IPS-18a (cell line): ENCODE results near the gene RTP2.

ENCODE experiments used
- H3K27ac ChIP-seq: one replicate; pipeline ENCODE4 v1.5.1; 2013; ENCODE audit warnings: low read length
- H3K27me3 ChIP-seq: one replicate; pipeline ENCODE4 v1.6.1; 2013; ENCODE audit warnings: mild to moderate bottlenecking, low read length; ENCODE audit not compliant: control insufficient read depth, insufficient read depth
- H3K36me3 ChIP-seq: one replicate; pipeline ENCODE4 v1.6.1; 2013; ENCODE audit warnings: low read depth, low read length; ENCODE audit not compliant: control insufficient read depth
- H3K4me1 ChIP-seq: one replicate; pipeline ENCODE4 v1.6.1; 2013; ENCODE audit warnings: low read depth, low read length; ENCODE audit not compliant: control insufficient read depth
- H3K4me3 ChIP-seq: one replicate; pipeline ENCODE4 v1.5.1; 2013; ENCODE audit warnings: low read length
- H3K9ac ChIP-seq: one replicate; pipeline ENCODE4 v1.6.1; 2013; ENCODE audit warnings: mild to moderate bottlenecking, low read length, moderate library complexity
- H3K9me3 ChIP-seq: one replicate; pipeline ENCODE4 v1.6.1; 2013; ENCODE audit warnings: low read depth, low read length; ENCODE audit not compliant: control insufficient read depth

Gene RTP2

GRCh38 chr3:187702507-187703033 lies at the start of gene RTP2:
Gene RTP2, minus strand, starts transcription at chr3:187702557. Its CDS starts 429 bp downstream, at chr3:187702128.
- H3K36me3 ChIP-seq, result no peaks in the 10 kb centered on the region
- H3K9me3 ChIP-seq, result no peaks in the 10 kb centered on the region
- no peaks in the 10 kb centered on the region for H3K4me1 ChIP-seq
- H3K9ac ChIP-seq, result no peak within 1 kb of the TSS
- H3K4me3 ChIP-seq, result no peak within 1 kb of the TSS
- H3K27me3 ChIP-seq, result no peaks in the 10 kb centered on the region
- no peak within 1 kb of the TSS for H3K27ac ChIP-seq

- peaks cover 47% of the 10 kb centered on the region for H3K4me1 ChIP-seq
- H3K27ac ChIP-seq, result peak overlapping the region; percentile 67
- no peaks in the 10 kb centered on the region for H3K9me3 ChIP-seq
- no peaks in the 10 kb centered on the region for H3K27me3 ChIP-seq
- peak overlapping the region; percentile 52 for H3K9ac ChIP-seq
- peak overlapping the region; percentile 41 for H3K4me3 ChIP-seq
- H3K36me3 ChIP-seq, result no peaks in the 10 kb centered on the region
Observed at GRCh38 chr3:187750513-187751123, 48.3 kb upstream of the RTP2 start.

GRCh38 chr3:187750006-187750512 lies 47.7 kb upstream of the RTP2 start:
- Histone ChIP-seq H3K9ac (peak overlapping the region; percentile 52), H3K27me3 (no peaks in the 10 kb centered on the region), H3K9me3 (no peaks in the 10 kb centered on the region), H3K27ac (peak overlapping the region; percentile 67), H3K4me3 (peak overlapping the region; percentile 41), H3K36me3 (no peaks in the 10 kb centered on the region), H3K4me1 (peaks cover 47% of the 10 kb centered on the region)

GRCh38 chr3:187748050-187748481 lies 45.7 kb upstream of the RTP2 start:
- Histone ChIP-seq H3K27me3 (peaks cover 10% of the 10 kb centered on the region), H3K36me3 (no peaks in the 10 kb centered on the region), H3K4me1 (peaks cover 47% of the 10 kb centered on the region), H3K9ac (no peak overlapping the region), H3K4me3 (no peak overlapping the region), H3K9me3 (no peaks in the 10 kb centered on the region), H3K27ac (no peak overlapping the region)

- Histone ChIP-seq H3K9ac (no peak overlapping the region), H3K4me1 (peaks cover 47% of the 10 kb centered on the region)
Observed at GRCh38 chr3:187747506-187747905, 45.1 kb upstream of the RTP2 start.

GRCh38 chr3:187746442-187747281 lies 44.3 kb upstream of the RTP2 start:
- peak overlapping the region; percentile 62 for H3K4me3 ChIP-seq
- H3K36me3 ChIP-seq, result no peaks in the 10 kb centered on the region
- H3K4me1 ChIP-seq, result peaks cover 55% of the 10 kb centered on the region
- H3K9me3 ChIP-seq, result no peaks in the 10 kb centered on the region
- peak overlapping the region; percentile 97 for H3K9ac ChIP-seq
- peaks cover 24% of the 10 kb centered on the region for H3K27me3 ChIP-seq
- no peak overlapping the region for H3K27ac ChIP-seq

More at GRCh38 chr3:187747506-187747905, 45.1 kb upstream of the RTP2 start:
- H3K4me3 ChIP-seq, result no peak overlapping the region
- H3K9me3 ChIP-seq, result no peaks in the 10 kb centered on the region
- no peaks in the 10 kb centered on the region for H3K36me3 ChIP-seq
- H3K27me3 ChIP-seq, result peaks cover 15% of the 10 kb centered on the region
- no peak overlapping the region for H3K27ac ChIP-seq

- no peaks in the 10 kb centered on the region for H3K9me3 ChIP-seq
- H3K4me3 ChIP-seq, result peak overlapping the region; percentile 62
- peak overlapping the region; percentile 100 for H3K27ac ChIP-seq
- H3K4me1 ChIP-seq, result peaks cover 56% of the 10 kb centered on the region
- H3K36me3 ChIP-seq, result no peaks in the 10 kb centered on the region
- H3K27me3 ChIP-seq, result peaks cover 30% of the 10 kb centered on the region
- peak overlapping the region; percentile 97 for H3K9ac ChIP-seq
Observed at GRCh38 chr3:187746059-187746441, 43.7 kb upstream of the RTP2 start.

GRCh38 chr3:187745201-187746058 lies 43.1 kb upstream of the RTP2 start, which contains the start of gene BCL6:
Gene BCL6, minus strand, starts transcription at chr3:187745468. Its CDS starts 11,775 bp downstream, at chr3:187733693.
- H3K9ac ChIP-seq, result peak within 1 kb of the TSS; percentile 97
- H3K4me1 ChIP-seq, result peaks cover 52% of the 10 kb centered on the region
- H3K27ac ChIP-seq, result peak within 1 kb of the TSS; percentile 100
- H3K36me3 ChIP-seq, result no peaks in the 10 kb centered on the region
- no peaks in the 10 kb centered on the region for H3K9me3 ChIP-seq
- H3K27me3 ChIP-seq, result peaks cover 36% of the 10 kb centered on the region
- H3K4me3 ChIP-seq, result peak within 1 kb of the TSS; percentile 62

GRCh38 chr3:187744169-187745151 lies 42.1 kb upstream of the RTP2 start:
- Histone ChIP-seq H3K9me3 (no peaks in the 10 kb centered on the region), H3K27me3 (peaks cover 41% of the 10 kb centered on the region), H3K9ac (peak overlapping the region; percentile 97), H3K4me1 (peaks cover 47% of the 10 kb centered on the region), H3K27ac (no peak overlapping the region), H3K4me3 (peak overlapping the region; percentile 62), H3K36me3 (no peaks in the 10 kb centered on the region)
